Stimulated activated CD4-positive, alpha-beta T cell treated with anti-CD3 and anti-CD28 coated beads, Interleukin-2, amount 100 ng/mL, for 4 hours (primary cell): Measurements from ENCODE around the gene ESR1.

Experiments used
- DNase-seq: peaks from one replicate; pipeline ENCODE4 v3.0.0-alpha.2; 2020; ENCODE audit warnings: low read depth

Gene ESR1

GRCh38 chr6:151807513-151808370 lies at the start of gene ESR1:
Gene ESR1, plus strand, starts transcription at chr6:151807682. Its CDS starts 231 bp downstream, at chr6:151807913.
- DNase-seq: no peak

GRCh38 chr6:151760486-151760885 lies 47.0 kb upstream of the ESR1 start:
- DNase-seq: no peak

- no peak for DNase-seq
Measured at GRCh38 chr6:151761851-151762250, 45.6 kb upstream of the ESR1 start.

GRCh38 chr6:151762817-151763216 lies 44.7 kb upstream of the ESR1 start:
- DNase-seq: no peak

GRCh38 chr6:151763303-151763702 lies 44.2 kb upstream of the ESR1 start:
- no peak for DNase-seq

GRCh38 chr6:151763938-151764680 lies 43.4 kb upstream of the ESR1 start:
- no peak for DNase-seq

GRCh38 chr6:151765444-151765886 lies 42.0 kb upstream of the ESR1 start:
- DNase-seq: peak; percentile 15

GRCh38 chr6:151772446-151772845 lies 35.0 kb upstream of the ESR1 start:
- no peak for DNase-seq

GRCh38 chr6:151773382-151773781 lies 34.1 kb upstream of the ESR1 start:
- no peak for DNase-seq

GRCh38 chr6:151782560-151782959 lies 24.9 kb upstream of the ESR1 start:
- no peak for DNase-seq

- DNase-seq: no peak
Measured at GRCh38 chr6:151783692-151784091, 23.8 kb upstream of the ESR1 start.

- no peak for DNase-seq
Measured at GRCh38 chr6:151784441-151785214, 22.9 kb upstream of the ESR1 start.

GRCh38 chr6:151796842-151797530 lies 10.5 kb upstream of the ESR1 start:
- no peak for DNase-seq

GRCh38 chr6:151803743-151804142 lies 3.7 kb upstream of the ESR1 start:
- no peak for DNase-seq

- DNase-seq: no peak
Measured at GRCh38 chr6:151804585-151805285, 2.7 kb upstream of the ESR1 start.

GRCh38 chr6:151805286-151805840 lies 2.1 kb upstream of the ESR1 start:
- DNase-seq: no peak

GRCh38 chr6:151806757-151807512 lies 547 bp upstream of the ESR1 start:
- DNase-seq: no peak

- DNase-seq: no peak
Measured at GRCh38 chr6:151808371-151809241, 1.1 kb downstream of the ESR1 start.

GRCh38 chr6:151811081-151811480 lies 3.6 kb downstream of the ESR1 start:
- DNase-seq: no peak
